HG03378 (cell line): ENCODE data around the gene CNGB1.

Experiments used
- ATAC-seq: cut with Tn5 transposase; IDR thresholded peaks from one replicate; pipeline ENCODE4 v1.9.1; 2021; ENCODE audit warnings: mild to moderate bottlenecking, moderate library complexity; ENCODE audit not compliant: unreplicated experiment

Gene CNGB1

DNA sequence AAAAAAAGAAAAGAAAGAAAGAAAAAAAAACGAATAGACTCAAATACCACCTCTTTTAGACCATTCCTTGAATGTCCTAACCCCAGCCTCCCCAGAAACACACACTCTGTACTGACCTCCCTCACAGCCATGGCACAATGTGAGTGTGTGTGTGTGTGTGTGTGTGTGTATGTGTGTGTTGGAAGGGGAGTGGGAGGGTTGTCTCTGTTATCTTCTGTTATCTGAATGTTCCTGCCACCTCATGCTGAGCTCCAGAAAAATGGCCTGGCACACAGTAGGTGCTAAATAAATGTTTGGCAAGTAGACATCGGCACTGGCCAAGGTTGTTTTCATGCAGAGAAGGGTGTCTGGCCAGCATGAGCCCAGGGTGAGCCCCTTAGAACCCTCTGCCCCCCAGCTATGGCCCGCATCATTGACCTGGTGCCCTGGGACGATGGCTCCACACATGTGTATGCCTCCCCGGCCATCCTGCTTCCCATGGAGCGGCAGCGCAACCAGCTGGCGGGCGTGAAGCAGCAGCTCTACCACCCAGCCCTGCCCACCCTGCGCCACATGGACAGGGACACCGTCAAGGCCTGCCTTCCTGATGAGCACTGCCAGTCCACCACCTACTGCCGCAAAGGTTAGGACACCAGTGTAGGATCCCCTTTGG is 6.6 kb upstream of the CNGB1 start:
- no peak for ATAC-seq

DNA sequence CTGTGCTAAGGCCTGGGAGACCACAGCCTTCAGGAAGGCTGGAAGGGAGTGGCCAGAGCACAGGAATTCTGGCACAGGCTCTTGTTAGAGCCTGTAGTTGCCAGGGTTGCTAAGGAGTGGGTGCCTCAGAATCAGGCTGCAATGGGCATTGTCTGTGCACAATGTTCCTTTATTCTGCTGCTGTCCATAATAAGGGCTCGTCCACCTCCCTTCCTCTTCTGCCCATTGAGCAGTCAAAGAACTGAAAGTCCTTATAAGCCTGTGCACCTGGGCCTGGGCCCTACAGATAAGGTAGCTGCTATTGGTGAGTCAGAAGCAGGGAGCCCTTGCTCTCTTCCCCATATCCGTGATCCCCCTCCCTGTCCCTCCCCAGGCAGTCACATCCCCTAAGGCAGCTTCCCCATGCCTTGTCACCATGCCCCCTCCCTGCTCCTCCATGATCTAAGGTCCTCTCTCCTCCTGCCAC is 5.4 kb upstream of the CNGB1 start:
- no peak for ATAC-seq

DNA sequence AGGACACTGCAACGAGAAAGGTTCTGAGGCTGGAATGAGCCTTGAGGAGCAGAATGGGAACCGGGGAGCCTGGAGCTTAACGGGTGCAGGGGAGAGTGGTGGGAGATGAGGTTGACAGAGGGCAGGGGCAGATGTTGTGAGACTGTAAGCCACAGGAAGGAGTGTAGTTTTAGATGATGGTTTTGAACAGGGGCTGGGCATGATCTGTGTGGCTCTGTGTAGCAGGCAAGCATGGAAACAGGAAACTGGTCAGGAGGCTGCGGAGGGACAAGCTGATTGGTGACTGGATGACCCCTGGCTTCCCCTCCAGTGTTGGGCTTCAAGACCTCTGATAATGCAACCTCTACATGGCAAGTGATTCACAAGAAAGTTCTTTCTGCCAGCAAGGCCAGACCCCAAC is 1.4 kb upstream of the CNGB1 start:
- ATAC-seq, result no peak

DNA sequence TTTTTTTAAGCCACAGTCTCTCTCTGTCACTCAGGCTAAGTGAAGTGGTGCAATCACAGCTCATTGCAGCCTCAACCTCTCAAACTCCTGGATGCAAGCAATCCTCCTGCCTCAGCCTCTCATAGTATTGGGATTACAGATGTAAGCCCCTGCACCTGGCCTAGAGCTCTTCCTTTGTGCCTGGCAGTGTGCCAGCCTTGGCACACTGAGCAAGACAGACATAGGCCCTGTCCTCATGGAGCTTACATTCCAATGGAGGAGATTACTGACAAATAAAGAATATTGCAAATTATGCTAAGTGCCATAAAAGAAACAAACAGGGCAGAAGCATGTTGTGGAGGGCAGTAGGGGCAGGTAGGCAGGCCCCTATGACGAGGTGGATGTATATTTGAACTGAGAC is 920 bp upstream of the CNGB1 start:
- no peak for ATAC-seq

DNA sequence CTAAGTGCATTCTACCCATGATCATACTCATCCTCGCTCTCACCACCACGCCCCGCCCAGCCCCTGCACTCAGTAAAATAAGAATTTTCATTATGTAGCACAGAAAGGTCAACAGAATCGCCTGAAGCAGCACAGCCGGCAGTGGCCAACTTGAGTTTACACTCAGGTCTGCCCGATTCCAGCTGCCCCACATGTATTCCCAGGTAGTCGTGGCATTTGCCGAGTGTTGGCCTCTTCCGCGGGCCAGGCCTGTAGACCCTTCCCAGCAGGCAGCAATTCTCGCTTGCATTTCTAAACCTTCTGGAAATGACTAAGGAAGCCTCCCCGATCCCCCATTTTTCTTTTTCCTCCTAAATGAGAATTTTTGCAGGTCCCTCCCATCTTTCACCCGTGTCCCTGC is 609 bp downstream of the CNGB1 start:
- ATAC-seq, result no peak

DNA sequence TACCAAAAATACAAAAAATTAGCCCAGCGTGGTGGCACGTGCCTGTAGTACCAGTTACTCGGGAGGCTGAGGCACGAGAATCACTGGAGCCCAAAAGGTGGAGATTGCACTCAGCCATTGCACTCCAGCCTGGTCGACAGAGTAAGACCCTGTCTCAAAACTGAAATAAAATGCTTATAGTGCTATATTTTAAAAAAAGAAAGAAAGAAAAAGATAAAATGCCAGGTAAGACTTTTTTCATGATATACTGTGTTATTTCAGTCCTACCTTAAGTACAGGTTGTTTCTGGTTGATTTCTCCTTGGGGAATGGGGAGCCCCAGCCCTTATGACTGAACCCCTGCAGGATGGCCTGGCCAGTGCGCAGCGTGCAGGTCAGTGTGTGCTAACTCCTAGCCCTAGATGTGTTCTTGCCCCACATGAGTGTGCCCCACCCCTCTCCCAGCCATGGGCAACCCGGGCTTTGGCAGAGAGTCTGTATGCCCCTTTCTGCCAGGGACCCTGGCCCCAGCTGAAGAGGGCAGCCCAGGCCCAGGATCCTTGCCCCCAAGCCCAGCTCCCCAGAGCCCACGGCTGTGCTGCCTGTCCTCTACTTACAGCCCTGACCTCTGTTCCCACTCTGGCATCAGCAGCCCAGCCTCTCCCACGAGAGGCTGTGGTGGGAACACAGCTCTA is 1.3 kb downstream of the CNGB1 start:
- ATAC-seq, result no peak

DNA sequence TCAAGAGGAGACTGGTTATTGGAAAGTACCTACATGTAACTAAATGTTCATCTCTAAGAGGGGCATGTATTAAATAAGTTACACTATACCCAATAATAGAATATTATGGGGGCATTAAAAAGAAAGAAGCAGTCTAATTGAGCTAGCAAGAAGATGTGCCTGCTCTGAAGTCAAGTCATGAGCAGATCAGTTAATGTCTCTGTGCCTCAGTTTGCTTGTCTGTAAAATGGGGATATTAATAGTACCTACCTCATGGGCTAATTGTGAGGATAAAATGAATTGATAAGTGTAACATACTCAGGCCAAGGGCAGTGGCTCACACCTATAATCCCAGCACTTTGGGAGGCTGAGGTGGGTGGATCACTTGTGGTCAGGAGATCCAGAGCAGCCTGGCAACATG is 3.0 kb downstream of the CNGB1 start:
- ATAC-seq, result no peak

DNA sequence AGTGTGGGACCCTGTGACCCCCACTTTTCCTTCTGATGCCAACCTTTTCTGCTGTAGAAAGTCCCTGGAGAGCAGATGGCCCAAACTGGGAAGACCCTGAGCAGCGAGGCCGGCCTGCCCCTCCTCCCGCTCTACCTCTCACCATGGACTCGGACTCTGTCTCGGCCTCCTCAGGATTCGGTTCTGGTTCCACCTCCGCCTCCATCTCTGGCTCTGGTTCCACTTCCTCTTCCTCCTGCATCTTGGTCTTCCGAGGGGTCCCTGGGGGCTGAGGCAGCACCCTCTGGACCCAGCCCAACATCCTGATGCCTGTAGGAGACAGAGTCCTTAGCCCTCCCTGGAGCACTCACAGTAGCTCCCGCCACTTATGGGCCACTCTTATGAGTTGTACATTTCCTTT is 3.9 kb downstream of the CNGB1 start:
- ATAC-seq, result no peak

DNA sequence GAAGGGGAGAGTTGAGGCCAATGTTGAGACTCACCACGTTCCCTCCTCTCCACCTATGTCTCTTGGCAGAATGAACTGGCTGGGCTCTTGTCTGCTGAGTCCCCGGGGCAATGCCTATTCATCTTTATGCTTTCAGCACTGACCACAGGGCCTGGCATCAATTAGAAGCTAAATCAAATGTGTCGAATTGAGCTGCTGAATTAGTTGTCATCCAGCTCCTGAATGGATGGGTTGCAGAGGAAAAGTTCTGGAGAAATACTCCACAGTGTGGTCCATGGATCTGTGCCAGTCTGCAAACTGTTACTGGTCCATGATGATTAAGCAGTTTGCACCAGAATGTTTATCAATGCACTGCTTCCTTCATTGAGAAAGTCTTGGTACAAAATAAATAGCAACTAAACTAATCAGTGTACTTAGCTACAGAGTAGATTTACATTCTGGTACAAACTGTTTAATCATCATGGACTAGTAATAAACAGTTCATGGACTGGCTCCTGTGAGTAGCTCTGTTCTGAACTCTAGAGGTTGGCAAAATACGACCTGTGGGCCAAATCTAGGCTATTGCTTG is 4.6 kb downstream of the CNGB1 start:
- no peak for ATAC-seq

DNA sequence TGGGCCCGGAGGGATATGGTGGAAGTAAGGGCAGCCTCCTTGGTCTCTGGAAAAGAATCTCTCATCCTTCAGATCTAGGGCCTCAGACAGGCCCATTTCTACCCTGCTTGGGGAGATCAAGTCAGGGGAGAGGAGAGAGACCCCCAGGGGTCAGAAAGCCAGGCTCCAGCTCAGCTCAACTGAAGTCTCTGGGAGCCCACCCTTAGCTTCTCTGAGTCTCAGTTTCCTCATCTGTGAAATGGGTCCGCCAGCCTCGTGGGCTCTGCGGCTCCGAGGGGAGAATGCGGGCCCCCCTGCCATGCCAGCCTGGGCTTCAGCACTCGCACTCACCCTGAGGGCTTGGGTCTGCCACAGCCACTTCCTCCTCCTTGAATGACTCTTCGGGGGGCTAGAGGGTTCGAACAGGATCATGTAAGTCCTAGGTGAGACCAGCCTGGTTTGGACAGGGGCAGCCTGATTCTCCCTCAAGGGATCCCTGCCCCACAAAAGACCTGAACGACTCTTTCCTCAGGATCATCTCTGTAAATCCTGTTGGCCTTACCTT is 6.7 kb downstream of the CNGB1 start:
- ATAC-seq, result no peak

DNA sequence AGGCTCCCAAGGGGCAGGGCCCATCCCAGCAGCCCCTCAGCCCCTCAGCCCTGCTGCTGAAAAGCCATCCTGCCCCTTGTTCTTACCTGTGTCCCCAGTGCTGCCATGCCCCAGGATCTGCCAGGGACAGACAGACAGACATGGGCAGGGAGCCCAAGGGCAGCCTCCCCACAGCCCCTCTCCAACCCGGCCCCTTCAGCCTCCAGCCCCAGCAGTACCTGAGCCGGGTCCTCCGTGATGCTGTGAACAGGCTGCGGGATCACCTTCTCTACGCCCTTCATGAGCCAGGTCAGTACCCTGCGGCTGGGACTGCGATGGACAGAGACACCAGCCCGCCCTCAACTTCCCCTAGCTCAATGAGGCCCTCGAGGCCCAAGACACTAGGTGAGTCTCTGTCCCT is 8.2 kb downstream of the CNGB1 start:
- no peak for ATAC-seq

DNA sequence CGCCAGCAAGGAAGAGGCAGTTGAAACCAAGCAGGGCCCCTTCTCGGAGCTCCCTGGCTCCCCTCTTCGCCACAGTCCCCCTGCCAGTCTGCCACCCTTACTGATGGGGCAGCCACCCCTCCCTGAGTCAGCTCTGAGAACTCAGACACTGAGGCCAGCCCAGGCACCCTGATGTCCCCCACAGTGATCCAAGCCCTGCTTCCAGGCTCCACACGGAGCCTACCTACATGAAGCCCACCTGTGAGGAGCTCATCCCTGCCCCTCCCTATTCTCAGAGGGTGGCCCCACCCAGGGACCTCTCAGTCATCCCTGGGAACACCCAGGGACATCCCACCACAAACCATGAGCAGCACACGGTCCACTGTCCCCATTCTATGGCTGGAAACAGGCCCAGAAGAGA is 8.9 kb downstream of the CNGB1 start:
- no peak for ATAC-seq

DNA sequence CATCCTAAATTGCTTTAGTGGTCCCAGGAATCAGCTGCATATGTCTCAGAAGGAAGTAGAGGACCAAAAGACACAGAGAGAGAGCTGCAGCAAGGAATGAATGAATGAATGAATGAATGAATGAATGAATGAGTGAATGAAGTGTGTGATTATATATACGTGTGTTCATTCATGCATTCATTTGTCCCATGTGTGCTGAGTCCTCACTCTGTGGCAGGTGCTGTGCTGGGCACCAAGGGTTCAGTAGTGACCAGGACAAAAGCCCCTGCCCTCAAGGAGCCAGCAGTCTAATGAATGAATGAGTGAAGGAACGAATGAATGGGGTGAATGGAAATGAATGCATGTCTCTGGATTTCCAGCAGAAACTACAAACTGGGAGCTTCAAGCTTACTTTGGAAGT is 9.4 kb downstream of the CNGB1 start:
- no peak for ATAC-seq

DNA sequence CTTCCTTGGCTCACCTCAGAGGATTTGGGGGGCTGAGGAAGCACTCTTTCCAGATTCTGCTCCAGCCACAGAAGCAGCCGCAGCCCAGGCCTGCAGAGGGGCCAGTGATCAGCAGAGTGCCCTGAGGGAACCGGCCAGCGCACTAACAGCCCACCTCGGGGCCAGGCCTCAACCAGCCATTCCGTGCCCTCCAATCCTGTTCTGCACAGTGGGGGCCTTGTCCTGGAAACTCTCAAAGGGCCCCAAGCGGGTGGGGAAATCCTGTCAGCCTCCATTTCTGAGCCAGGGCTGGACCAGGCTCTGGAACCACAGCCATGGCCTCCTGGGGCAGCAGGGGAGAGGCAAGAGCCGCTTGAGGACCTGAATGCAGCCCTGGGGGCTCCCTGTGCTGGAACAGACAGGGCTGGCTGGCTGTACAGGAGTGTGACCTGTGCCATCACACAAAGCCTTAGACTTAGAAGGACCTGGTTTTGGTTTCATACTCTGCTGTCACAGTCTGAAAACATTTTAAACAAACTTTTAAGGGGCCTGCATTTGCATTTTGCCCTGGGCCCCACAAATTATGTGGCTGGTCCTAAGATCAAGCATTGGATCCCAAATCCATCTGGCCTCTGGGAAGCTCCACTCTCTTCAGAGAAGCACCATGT is 10.0 kb downstream of the CNGB1 start:
- no peak for ATAC-seq

DNA sequence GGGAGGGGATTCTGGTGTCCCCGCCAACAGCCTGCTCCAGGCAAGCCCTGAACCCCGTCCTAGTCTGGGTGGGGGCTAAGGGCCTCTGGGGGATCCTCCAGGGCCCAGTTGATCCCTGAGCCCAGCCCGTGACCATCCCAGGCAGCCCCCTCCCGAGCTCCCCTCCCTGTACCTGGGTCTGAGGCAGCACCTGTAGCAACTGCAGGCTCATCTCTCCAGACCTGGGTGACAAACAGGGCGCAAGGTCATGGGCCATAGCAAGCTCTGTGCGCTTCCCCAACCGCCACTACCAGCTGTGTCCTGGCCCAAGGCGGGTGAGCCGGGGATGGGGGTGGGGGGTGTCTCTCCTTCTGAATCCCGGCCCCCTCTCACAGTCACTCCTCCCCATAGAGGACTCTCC is 10.6 kb downstream of the CNGB1 start:
- ATAC-seq, result no peak

DNA sequence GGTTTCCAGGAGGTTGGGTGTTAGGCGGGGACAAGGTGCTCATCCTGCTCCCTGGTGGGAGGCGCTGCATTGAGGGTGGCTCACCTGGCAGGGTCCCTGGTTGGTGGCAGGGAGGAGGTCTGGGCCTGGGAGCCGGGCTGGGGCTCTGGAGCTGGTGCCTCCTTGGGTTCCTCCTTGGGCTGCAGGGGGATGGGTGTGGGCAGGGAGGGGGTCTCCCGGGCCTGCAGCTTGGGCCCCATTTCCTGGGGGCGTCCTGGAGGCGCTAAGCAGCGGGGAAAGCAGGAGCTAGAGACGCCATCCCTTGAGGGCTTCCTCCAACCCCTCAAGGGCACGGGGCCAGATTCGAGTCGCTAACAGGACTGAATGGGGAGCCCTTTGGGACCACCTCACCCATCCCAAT is 11.1 kb downstream of the CNGB1 start:
- ATAC-seq, result no peak

DNA sequence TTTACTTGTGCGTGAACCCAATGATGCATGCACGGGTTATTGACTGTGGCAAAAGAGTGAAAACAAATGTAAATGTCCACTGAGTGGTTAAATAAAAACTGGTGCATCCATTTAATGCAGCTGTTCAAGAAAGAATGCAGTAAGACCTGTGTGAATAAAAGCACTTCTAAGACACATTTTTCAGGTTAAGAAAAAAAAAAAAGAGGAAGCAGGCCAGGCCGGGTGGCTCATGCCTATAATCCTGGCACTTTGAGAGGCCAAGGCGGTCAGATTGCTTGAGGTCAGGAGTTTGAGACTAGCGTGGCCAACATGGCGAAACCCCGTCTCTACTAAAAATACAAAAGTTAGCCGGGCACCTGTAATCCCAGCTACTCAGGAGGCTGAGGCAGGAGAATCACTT is 11.8 kb downstream of the CNGB1 start:
- ATAC-seq, result no peak

DNA sequence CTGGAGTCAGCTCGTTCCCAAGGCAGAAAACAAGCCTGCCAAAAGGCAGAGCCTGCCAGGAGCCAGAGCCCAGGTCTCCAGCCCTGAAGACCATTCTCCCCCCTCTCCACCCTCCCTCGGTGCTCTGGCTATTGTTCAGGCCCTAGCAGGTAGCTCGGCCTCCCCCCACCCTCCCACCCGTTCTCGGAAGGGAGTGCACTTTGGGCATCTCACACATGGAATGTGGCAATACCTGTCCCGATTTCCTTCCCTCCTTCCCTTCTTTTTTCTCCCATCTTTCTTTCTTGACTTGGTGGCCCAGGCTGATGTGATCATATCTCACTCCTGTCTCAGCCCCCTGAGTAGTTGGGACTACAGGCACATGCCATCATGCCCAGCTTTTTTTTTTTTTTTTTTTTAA is 12.4 kb downstream of the CNGB1 start:
- no peak for ATAC-seq

DNA sequence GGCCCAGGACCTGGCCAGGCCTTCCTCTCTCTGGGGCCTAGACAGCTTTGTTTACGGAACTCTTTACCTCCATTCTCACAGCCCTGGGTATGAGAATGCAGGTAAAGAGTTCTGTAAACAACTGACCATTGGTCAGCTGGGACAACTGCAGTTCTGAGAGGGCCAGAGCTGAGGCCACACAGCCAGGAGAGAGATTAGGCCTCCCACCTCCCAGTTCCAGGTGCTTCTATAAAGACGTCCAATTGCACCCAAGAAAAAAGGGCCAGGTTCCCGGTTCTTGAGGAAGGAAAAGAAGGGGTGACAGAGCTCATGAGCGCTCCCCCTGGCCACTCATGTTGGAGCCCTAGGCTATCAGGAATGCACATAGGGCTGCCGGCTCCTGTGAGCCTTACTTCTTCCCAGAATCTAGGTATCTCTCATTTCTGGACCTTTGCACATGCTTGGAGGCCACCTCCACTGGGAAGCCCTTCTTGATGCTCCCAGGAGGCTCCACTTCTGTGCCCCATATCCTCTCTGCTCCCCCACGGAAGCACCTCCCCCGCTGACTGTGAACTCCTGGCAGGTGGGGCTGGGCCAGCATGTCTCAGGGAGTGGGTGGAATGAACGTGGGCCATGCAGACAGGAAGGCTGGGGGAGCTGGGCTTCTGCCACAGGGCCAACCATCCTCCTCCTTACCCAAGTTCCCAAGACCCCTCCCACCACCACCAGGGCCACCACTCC is 13.1 kb downstream of the CNGB1 start:
- ATAC-seq, result no peak

DNA sequence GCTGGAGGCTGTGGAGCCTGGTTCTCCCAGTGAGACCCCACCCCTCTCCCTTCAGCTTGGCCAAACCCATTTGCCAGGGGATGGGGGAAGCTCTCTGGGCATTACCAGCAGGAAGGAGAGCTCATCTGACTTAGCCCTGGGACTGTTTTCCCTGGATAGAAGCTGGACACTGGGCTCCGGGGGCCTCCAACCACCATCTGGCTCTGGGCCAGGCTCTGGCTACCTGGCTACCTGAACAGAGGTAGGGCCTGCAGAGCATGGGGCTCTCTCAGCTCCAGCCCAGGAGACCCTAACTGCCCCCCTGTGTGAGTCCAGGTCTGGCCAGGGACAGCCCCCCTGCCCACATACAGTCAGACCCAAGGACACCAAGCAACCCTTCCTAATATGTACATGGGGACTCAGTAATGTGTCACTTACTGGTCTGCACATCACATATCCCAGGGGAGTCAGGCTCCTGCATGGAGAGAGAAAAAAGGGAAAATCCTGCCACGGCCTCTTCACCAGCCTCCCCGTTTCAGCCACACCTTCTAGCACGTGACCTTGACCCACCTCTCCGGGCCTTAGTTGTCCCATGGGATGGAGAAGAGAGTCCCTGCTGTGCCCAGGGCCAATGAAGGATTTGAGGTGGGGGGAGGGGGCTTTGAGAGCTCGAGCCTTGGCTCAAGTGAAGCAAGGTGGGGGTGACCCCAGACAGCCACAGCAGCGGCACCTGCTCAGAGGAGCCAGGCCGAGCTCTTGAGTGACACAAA is 13.8 kb downstream of the CNGB1 start:
- no peak for ATAC-seq
